ENCODE results near the gene SPRY4.
"Not testable (repeated sequence)": the region's sequence is repeated elsewhere in the genome, so short reads cannot be mapped to it uniquely, and the experiment has no call there.

SPRY4 gene

GRCh38 chr5:142356349-142356715 lies 31.5 kb upstream of the SPRY4 start:
- DNase-seq = peak in 2 of 3 donors; percentile 8 to 19
- Histone ChIP-seq H3K27me3 (replicated peaks in 2 of 5; ENCODE audit: control insufficient read depth in 4 of 5, insufficient read depth in 5 of 5, low read length in 4 of 5) (peaks cover 8 to 72% (median 28%) of the 10 kb centered on the region in 5 experiments), H3K36me3 (ENCODE audit: control insufficient read depth in 4 of 4, insufficient read depth in 4 of 4, low read length in 3 of 4) (no peaks in the 10 kb centered on the region), H3K4me1 (ENCODE audit: control extremely low read depth in 1 of 4, control insufficient read depth in 4 of 4, insufficient read depth in 4 of 4, low read length in 3 of 4) (peaks cover 8 to 21% (median 18%) of the 10 kb centered on the region in 4 experiments), H3K4me3 (ENCODE audit: control insufficient read depth in 1 of 7, extremely low read depth in 1 of 7, insufficient read depth in 4 of 7, low read depth in 2 of 7, low read length in 6 of 7) (peak overlapping the region in 5 of 7 experiments; percentile 48 to 72 (median 56)), H3K27ac (ENCODE audit: insufficient read depth in 1 of 2, low read depth in 1 of 2, low read length in 2 of 2, poor library complexity in 1 of 2, severe bottlenecking in 2 of 2) (no peak overlapping the region), H3K9me3 (ENCODE audit: control extremely low read depth in 1 of 5, control insufficient read depth in 4 of 5, insufficient read depth in 2 of 5, low read depth in 1 of 5, low read length in 4 of 5) (peaks cover 0 to 2% (median 0%) of the 10 kb centered on the region in 5 experiments)
- CTCF ChIA-PET = no interaction called here
- 16% methylated on average over 7 of the region's 14 CpGs for WGBS (ENCODE audit: insufficient coverage)
- POLR2A ChIA-PET = no interaction called here

- DNase-seq = no peak
- peaks cover 0 to 40% (median 18%) of the 10 kb centered on the region in 5 experiments for H3K27me3 ChIP-seq (replicated peaks in 2 of 5; ENCODE audit: control insufficient read depth in 4 of 5, insufficient read depth in 5 of 5, low read length in 4 of 5)
- no peak overlapping the region for H3K4me3 ChIP-seq (ENCODE audit: control insufficient read depth in 1 of 7, extremely low read depth in 1 of 7, insufficient read depth in 4 of 7, low read depth in 2 of 7, low read length in 6 of 7)
- 100% methylated on average over 1 of the region's 4 CpGs for WGBS (ENCODE audit: insufficient coverage)
- peaks cover 0 to 2% (median 0%) of the 10 kb centered on the region in 5 experiments for H3K9me3 ChIP-seq (ENCODE audit: control extremely low read depth in 1 of 5, control insufficient read depth in 4 of 5, insufficient read depth in 2 of 5, low read depth in 1 of 5, low read length in 4 of 5)
- H3K27ac ChIP-seq (ENCODE audit: insufficient read depth in 1 of 2, low read depth in 1 of 2, low read length in 2 of 2, poor library complexity in 1 of 2, severe bottlenecking in 2 of 2) = no peak overlapping the region
- no peaks in the 10 kb centered on the region for H3K36me3 ChIP-seq (ENCODE audit: control insufficient read depth in 4 of 4, insufficient read depth in 4 of 4, low read length in 3 of 4)
- ChIA-PET POLR2A (no interaction called here), CTCF (no interaction called here)
- H3K4me1 ChIP-seq (ENCODE audit: control extremely low read depth in 1 of 4, control insufficient read depth in 4 of 4, insufficient read depth in 4 of 4, low read length in 3 of 4) = peaks cover 6 to 19% (median 16%) of the 10 kb centered on the region in 4 experiments
Observed at GRCh38 chr5:142353071-142353472, 28.3 kb upstream of the SPRY4 start.

GRCh38 chr5:142350021-142350420 lies 25.2 kb upstream of the SPRY4 start:
- CTCF ChIA-PET = interaction anchor here (1.0 kb wide), 1 partner anchor 63 kb away, joined by 4 read pairs; no protein-coding TSS in a partner anchor
- no peak for DNase-seq
- POLR2A ChIA-PET = no interaction called here
- Histone ChIP-seq H3K4me1 (ENCODE audit: control extremely low read depth in 1 of 4, control insufficient read depth in 4 of 4, insufficient read depth in 4 of 4, low read length in 3 of 4) (no peaks in the 10 kb centered on the region), H3K27me3 (replicated peaks in 2 of 5; ENCODE audit: control insufficient read depth in 4 of 5, insufficient read depth in 5 of 5, low read length in 4 of 5) (peaks cover 0 to 46% (median 11%) of the 10 kb centered on the region in 5 experiments), H3K9me3 (ENCODE audit: control extremely low read depth in 1 of 5, control insufficient read depth in 4 of 5, insufficient read depth in 2 of 5, low read depth in 1 of 5, low read length in 4 of 5) (peaks cover 0 to 15% (median 5%) of the 10 kb centered on the region in 5 experiments), H3K27ac (ENCODE audit: insufficient read depth in 1 of 2, low read depth in 1 of 2, low read length in 2 of 2, poor library complexity in 1 of 2, severe bottlenecking in 2 of 2) (no peak overlapping the region), H3K36me3 (ENCODE audit: control insufficient read depth in 4 of 4, insufficient read depth in 4 of 4, low read length in 3 of 4) (no peaks in the 10 kb centered on the region), H3K4me3 (ENCODE audit: control insufficient read depth in 1 of 7, extremely low read depth in 1 of 7, insufficient read depth in 4 of 7, low read depth in 2 of 7, low read length in 6 of 7) (no peak overlapping the region)

- Histone ChIP-seq H3K36me3 (ENCODE audit: control insufficient read depth in 4 of 4, insufficient read depth in 4 of 4, low read length in 3 of 4) (no peaks in the 10 kb centered on the region), H3K9me3 (ENCODE audit: control extremely low read depth in 1 of 5, control insufficient read depth in 4 of 5, insufficient read depth in 2 of 5, low read depth in 1 of 5, low read length in 4 of 5) (peaks cover 0 to 29% (median 12%) of the 10 kb centered on the region in 5 experiments), H3K27me3 (replicated peaks in 2 of 5; ENCODE audit: control insufficient read depth in 4 of 5, insufficient read depth in 5 of 5, low read length in 4 of 5) (peaks cover 0 to 32% (median 2%) of the 10 kb centered on the region in 5 experiments), H3K27ac (ENCODE audit: insufficient read depth in 1 of 2, low read depth in 1 of 2, low read length in 2 of 2, poor library complexity in 1 of 2, severe bottlenecking in 2 of 2) (no peak overlapping the region), H3K4me1 (ENCODE audit: control extremely low read depth in 1 of 4, control insufficient read depth in 4 of 4, insufficient read depth in 4 of 4, low read length in 3 of 4) (no peaks in the 10 kb centered on the region), H3K4me3 (ENCODE audit: control insufficient read depth in 1 of 7, extremely low read depth in 1 of 7, insufficient read depth in 4 of 7, low read depth in 2 of 7, low read length in 6 of 7) (no peak overlapping the region)
- CTCF ChIA-PET = no interaction called here
- no peak for DNase-seq
- no CpG with 5 or more reads among the region's 2 CpGs for WGBS (ENCODE audit: insufficient coverage)
- POLR2A ChIA-PET = no interaction called here
Observed at GRCh38 chr5:142346706-142347105, 21.9 kb upstream of the SPRY4 start.

- POLR2A ChIA-PET = interaction anchor here (0.6 kb wide), 2 partner anchors 14 to 77 kb away, joined by 3 read pairs; no protein-coding TSS in a partner anchor
- not testable (repeated sequence) for H3K4me1 ChIP-seq (ENCODE audit: control extremely low read depth in 1 of 4, control insufficient read depth in 4 of 4, insufficient read depth in 4 of 4, low read length in 3 of 4); DNase-seq; H3K27ac ChIP-seq (ENCODE audit: insufficient read depth in 1 of 2, low read depth in 1 of 2, low read length in 2 of 2, poor library complexity in 1 of 2, severe bottlenecking in 2 of 2); H3K36me3 ChIP-seq (ENCODE audit: control insufficient read depth in 4 of 4, insufficient read depth in 4 of 4, low read length in 3 of 4); H3K4me3 ChIP-seq (ENCODE audit: control insufficient read depth in 1 of 7, extremely low read depth in 1 of 7, insufficient read depth in 4 of 7, low read depth in 2 of 7, low read length in 6 of 7)
- CTCF ChIA-PET = interaction anchor here (0.6 kb wide), 1 partner anchor 259 kb away, joined by 3 read pairs; no protein-coding TSS in a partner anchor
- Histone ChIP-seq H3K9me3 (ENCODE audit: control extremely low read depth in 1 of 5, control insufficient read depth in 4 of 5, insufficient read depth in 2 of 5, low read depth in 1 of 5, low read length in 4 of 5) (peaks cover 0 to 29% (median 12%) of the 10 kb centered on the region in 5 experiments), H3K27me3 (replicated peaks in 2 of 5; ENCODE audit: control insufficient read depth in 4 of 5, insufficient read depth in 5 of 5, low read length in 4 of 5) (peaks cover 0 to 32% (median 2%) of the 10 kb centered on the region in 5 experiments)
- WGBS (ENCODE audit: insufficient coverage) = 86% methylated on average over 1 of the region's 3 CpGs
Observed at GRCh38 chr5:142344915-142345314, 20.1 kb upstream of the SPRY4 start.

GRCh38 chr5:142343531-142343930 lies 18.7 kb upstream of the SPRY4 start:
- 98% methylated on average over 4 of the region's 4 CpGs for WGBS (ENCODE audit: insufficient coverage)
- H3K27me3 ChIP-seq (replicated peaks in 2 of 5; ENCODE audit: control insufficient read depth in 4 of 5, insufficient read depth in 5 of 5, low read length in 4 of 5) = peaks cover 0 to 35% (median 2%) of the 10 kb centered on the region in 5 experiments
- ChIA-PET CTCF (interaction anchor here (0.6 kb wide), 1 partner anchor 56 kb away, joined by 3 read pairs; no protein-coding TSS in a partner anchor), POLR2A (no interaction called here)
- no peak overlapping the region for H3K27ac ChIP-seq (ENCODE audit: insufficient read depth in 1 of 2, low read depth in 1 of 2, low read length in 2 of 2, poor library complexity in 1 of 2, severe bottlenecking in 2 of 2)
- H3K36me3 ChIP-seq (ENCODE audit: control insufficient read depth in 4 of 4, insufficient read depth in 4 of 4, low read length in 3 of 4) = no peaks in the 10 kb centered on the region
- peaks cover 0 to 29% (median 12%) of the 10 kb centered on the region in 5 experiments for H3K9me3 ChIP-seq (ENCODE audit: control extremely low read depth in 1 of 5, control insufficient read depth in 4 of 5, insufficient read depth in 2 of 5, low read depth in 1 of 5, low read length in 4 of 5)
- H3K4me3 ChIP-seq (ENCODE audit: control insufficient read depth in 1 of 7, extremely low read depth in 1 of 7, insufficient read depth in 4 of 7, low read depth in 2 of 7, low read length in 6 of 7) = no peak overlapping the region
- H3K4me1 ChIP-seq (ENCODE audit: control extremely low read depth in 1 of 4, control insufficient read depth in 4 of 4, insufficient read depth in 4 of 4, low read length in 3 of 4) = no peaks in the 10 kb centered on the region
- no peak for DNase-seq

- H3K4me1 ChIP-seq (ENCODE audit: control extremely low read depth in 1 of 4, control insufficient read depth in 4 of 4, insufficient read depth in 4 of 4, low read length in 3 of 4) = no peaks in the 10 kb centered on the region
- H3K9me3 ChIP-seq (ENCODE audit: control extremely low read depth in 1 of 5, control insufficient read depth in 4 of 5, insufficient read depth in 2 of 5, low read depth in 1 of 5, low read length in 4 of 5) = peaks cover 0 to 29% (median 12%) of the 10 kb centered on the region in 5 experiments
- CTCF ChIA-PET = no interaction called here
- no peak overlapping the region for H3K27ac ChIP-seq (ENCODE audit: insufficient read depth in 1 of 2, low read depth in 1 of 2, low read length in 2 of 2, poor library complexity in 1 of 2, severe bottlenecking in 2 of 2)
- no peak for DNase-seq
- WGBS (ENCODE audit: insufficient coverage) = 90% methylated on average over 14 of the region's 16 CpGs
- H3K36me3 ChIP-seq (ENCODE audit: control insufficient read depth in 4 of 4, insufficient read depth in 4 of 4, low read length in 3 of 4) = no peaks in the 10 kb centered on the region
- POLR2A ChIA-PET = no interaction called here
- peaks cover 0 to 29% (median 2%) of the 10 kb centered on the region in 5 experiments for H3K27me3 ChIP-seq (replicated peaks in 2 of 5; ENCODE audit: control insufficient read depth in 4 of 5, insufficient read depth in 5 of 5, low read length in 4 of 5)
- no peak overlapping the region for H3K4me3 ChIP-seq (ENCODE audit: control insufficient read depth in 1 of 7, extremely low read depth in 1 of 7, insufficient read depth in 4 of 7, low read depth in 2 of 7, low read length in 6 of 7)
Observed at GRCh38 chr5:142342128-142342981, 17.5 kb upstream of the SPRY4 start.

Data from common myeloid progenitor, CD34-positive (primary cell).